DOHH2 (cell line): Measurements from ENCODE around the gene FNDC3B.

Experiments used
- H3F3A ChIP-seq: fragments of 200-600 bp; sonication (generic), shearing (Covaris generic); 2 replicates; pipeline ENCODE4 v1.6.0; 2016; ENCODE audit warnings: antibody characterized with exemption, mild to moderate bottlenecking; ENCODE audit not compliant: control insufficient read depth, insufficient read depth
- H3K27ac ChIP-seq: fragments of 200-600 bp; sonication (generic); 2 replicates; pipeline ENCODE4 v1.5.1; 2014; ENCODE audit warnings: low read depth, mild to moderate bottlenecking, low read length, moderate library complexity
- H3K27me3 ChIP-seq: fragments of 200-600 bp; sonication (generic); 2 replicates; pipeline ENCODE4 v1.6.1; 2014; ENCODE audit warnings: mild to moderate bottlenecking, low read length, mixed read lengths; ENCODE audit not compliant: control insufficient read depth
- H3K36me3 ChIP-seq: fragments of 200-600 bp; sonication (generic); 2 replicates; pipeline ENCODE4 v1.6.1; 2014; ENCODE audit warnings: mild to moderate bottlenecking, low read length, moderate library complexity, mixed read lengths; ENCODE audit not compliant: control insufficient read depth
- H3K4me1 ChIP-seq: fragments of 200-600 bp; sonication (generic); 2 replicates; pipeline ENCODE4 v1.6.1; 2014; ENCODE audit warnings: mild to moderate bottlenecking, low read length, mixed read lengths; ENCODE audit not compliant: control insufficient read depth
- H3K4me2 ChIP-seq: fragments of 200-600 bp; sonication (generic); 2 replicates; pipeline ENCODE4 v1.6.0; 2014; ENCODE audit warnings: mild to moderate bottlenecking, low read length, moderate library complexity
- H3K4me3 ChIP-seq: fragments of 200-600 bp; sonication (generic); 2 replicates; pipeline ENCODE4 v1.5.1; 2014; ENCODE audit warnings: mild to moderate bottlenecking, low read length, mixed read lengths
- H3K79me2 ChIP-seq: fragments of 200-600 bp; sonication (generic); 2 replicates; pipeline ENCODE4 v1.6.1; 2014; ENCODE audit warnings: mild to moderate bottlenecking, low read length, mixed read lengths; ENCODE audit not compliant: control insufficient read depth
- H3K9me2 ChIP-seq: fragments of 200-600 bp; sonication (generic); replicated peaks from 2 replicates; pipeline ENCODE4 v1.6.1; 2014; ENCODE audit warnings: mild to moderate bottlenecking, low read length, mixed read lengths; ENCODE audit not compliant: control insufficient read depth
- H3K9me3 ChIP-seq: fragments of 200-600 bp; sonication (generic); 2 replicates; pipeline ENCODE4 v1.6.1; 2014; ENCODE audit warnings: antibody characterized with exemption, low read length, mixed read lengths; ENCODE audit not compliant: control insufficient read depth, insufficient read depth
- H4K20me1 ChIP-seq: fragments of 200-600 bp; sonication (generic); 2 replicates; pipeline ENCODE4 v1.6.0; 2014; ENCODE audit warnings: low read depth, mild to moderate bottlenecking, antibody characterized with exemption, low read length, moderate library complexity; ENCODE audit not compliant: control insufficient read depth, insufficient read depth
- CTCF ChIP-seq: fragments of 200-600 bp; sonication (generic); IDR thresholded peaks from one replicate; pipeline ENCODE4 v1.5.1; 2014; ENCODE audit warnings: antibody characterized with exemption, mild to moderate bottlenecking, low read depth, low read length; ENCODE audit not compliant: poor library complexity, severe bottlenecking
- EZH2phosphoT487 ChIP-seq: fragments of 200-600 bp; sonication (generic); IDR thresholded peaks from 2 replicates; pipeline ENCODE4 v1.6.1; 2017; ENCODE audit warnings: borderline replicate concordance, mild to moderate bottlenecking, antibody characterized with exemption, low read length, moderate library complexity, mixed read lengths

FNDC3B gene

GRCh38 chr3:172341482-172342059 lies 302.2 kb downstream of the FNDC3B start:
- H3F3A ChIP-seq, result no peaks in the 10 kb centered on the region

DNA sequence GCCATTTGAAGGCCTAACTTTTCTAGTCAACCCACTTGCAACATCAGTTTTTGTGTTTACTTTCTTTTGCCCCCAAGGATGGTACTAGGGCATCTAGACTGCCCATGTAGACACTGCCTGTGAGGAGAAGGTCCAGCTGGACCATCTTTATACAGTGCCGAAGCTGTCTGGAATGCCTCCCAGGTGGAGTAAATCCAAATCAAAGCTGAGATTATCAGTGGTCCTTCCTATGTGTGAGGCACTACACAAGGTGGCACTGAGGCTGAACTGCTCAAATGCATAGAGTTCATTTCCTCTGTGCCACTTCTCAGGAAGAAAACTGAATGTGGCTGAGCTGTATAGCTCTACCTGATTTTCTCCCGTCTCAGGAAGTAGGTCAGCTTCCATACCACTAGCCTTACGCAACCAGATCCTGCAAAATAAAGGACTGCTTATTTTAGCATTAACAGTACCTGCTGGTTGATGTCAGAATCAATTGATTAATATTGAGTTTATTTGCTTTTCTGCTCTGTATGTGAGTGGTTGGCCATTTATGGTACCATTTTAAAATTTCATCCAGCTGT lies 302.8 kb downstream of the FNDC3B start:
- no peaks in the 10 kb centered on the region for H3F3A ChIP-seq
- H3K36me3 ChIP-seq, result peaks cover 2% of the 10 kb centered on the region; the same call in 1 of the 2 replicates

More at GRCh38 chr3:172341482-172342059, 302.2 kb downstream of the FNDC3B start:
- TF ChIP-seq CTCF, result peak; percentile 57
- TF ChIP-seq EZH2phosphoT487, result no peak
- no peaks in the 10 kb centered on the region; the same call in 1 of the 2 replicates for H3K36me3 ChIP-seq
- H3K27me3 ChIP-seq, result no peaks in the 10 kb centered on the region
- no peaks in the 10 kb centered on the region for H3K4me1 ChIP-seq
- H3K27ac ChIP-seq, result no peak overlapping the region
- H4K20me1 ChIP-seq, result peaks cover 3% of the 10 kb centered on the region; the same call in 1 of the 2 replicates
- no peaks in the 10 kb centered on the region for H3K9me2 ChIP-seq
- no peak overlapping the region for H3K4me3 ChIP-seq
- H3K79me2 ChIP-seq, result no peaks in the 10 kb centered on the region
- no peaks in the 10 kb centered on the region for H3K9me3 ChIP-seq
- no peak overlapping the region for H3K4me2 ChIP-seq

DNA sequence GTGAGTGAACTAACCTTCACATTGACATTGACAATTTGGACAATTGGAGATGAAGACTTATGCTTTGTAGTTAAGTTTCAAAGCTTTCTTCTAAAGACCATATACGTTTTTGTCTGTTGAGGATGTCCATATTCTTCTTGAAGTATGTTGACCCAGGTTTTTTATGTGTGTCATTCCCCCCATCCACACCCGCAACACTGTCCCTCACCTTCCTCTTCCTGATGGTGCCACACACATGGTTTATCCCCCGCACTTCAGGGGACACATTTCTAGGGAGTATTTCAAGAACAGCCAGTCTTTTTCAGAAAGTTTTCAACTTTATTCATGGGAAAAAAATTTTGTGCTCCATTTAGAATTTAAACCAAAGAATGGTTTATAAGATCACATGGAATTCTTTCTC lies 303.7 kb downstream of the FNDC3B start:
- Histone ChIP-seq H3K79me2 (no peaks in the 10 kb centered on the region), H3K27ac (no peak overlapping the region), H3K36me3 (peaks cover 3% of the 10 kb centered on the region; the same call in 1 of the 2 replicates)

More for the DNA sequence above, 302.8 kb downstream of the FNDC3B start:
- H3K4me1 ChIP-seq, result no peaks in the 10 kb centered on the region
- H3K27me3 ChIP-seq, result no peaks in the 10 kb centered on the region
- H3K79me2 ChIP-seq, result no peaks in the 10 kb centered on the region
- TF ChIP-seq CTCF (no peak), EZH2phosphoT487 (no peak)
- no peaks in the 10 kb centered on the region for H3K9me3 ChIP-seq
- no peaks in the 10 kb centered on the region for H3K9me2 ChIP-seq
- no peak overlapping the region for H3K4me2 ChIP-seq
- no peak overlapping the region for H3K4me3 ChIP-seq
- no peak overlapping the region for H3K27ac ChIP-seq
- peaks cover 3% of the 10 kb centered on the region; the same call in 1 of the 2 replicates for H4K20me1 ChIP-seq

More for the DNA sequence above, 303.7 kb downstream of the FNDC3B start:
- H3K4me3 ChIP-seq, result no peak overlapping the region
- H4K20me1 ChIP-seq, result peaks cover 3% of the 10 kb centered on the region; the same call in 1 of the 2 replicates
- H3K9me2 ChIP-seq, result no peaks in the 10 kb centered on the region
- H3K4me1 ChIP-seq, result no peaks in the 10 kb centered on the region
- TF ChIP-seq EZH2phosphoT487, result no peak
- TF ChIP-seq CTCF, result no peak
- no peaks in the 10 kb centered on the region for H3K9me3 ChIP-seq
- no peaks in the 10 kb centered on the region for H3K27me3 ChIP-seq
- no peaks in the 10 kb centered on the region for H3F3A ChIP-seq
- no peak overlapping the region for H3K4me2 ChIP-seq
